NCI-H128 (cell line): ENCODE results near the gene NMNAT2.

Experiments
- DNase-seq: peaks from one replicate; lab custom pipeline; 2025; ENCODE audit not compliant: unreplicated experiment; lab: John Stamatoyannopoulos, UW

NMNAT2 gene

GRCh38 chr1:183239793-183240525 lies 178.2 kb downstream of the NMNAT2 start:
- DNase-seq = no peak

DNA sequence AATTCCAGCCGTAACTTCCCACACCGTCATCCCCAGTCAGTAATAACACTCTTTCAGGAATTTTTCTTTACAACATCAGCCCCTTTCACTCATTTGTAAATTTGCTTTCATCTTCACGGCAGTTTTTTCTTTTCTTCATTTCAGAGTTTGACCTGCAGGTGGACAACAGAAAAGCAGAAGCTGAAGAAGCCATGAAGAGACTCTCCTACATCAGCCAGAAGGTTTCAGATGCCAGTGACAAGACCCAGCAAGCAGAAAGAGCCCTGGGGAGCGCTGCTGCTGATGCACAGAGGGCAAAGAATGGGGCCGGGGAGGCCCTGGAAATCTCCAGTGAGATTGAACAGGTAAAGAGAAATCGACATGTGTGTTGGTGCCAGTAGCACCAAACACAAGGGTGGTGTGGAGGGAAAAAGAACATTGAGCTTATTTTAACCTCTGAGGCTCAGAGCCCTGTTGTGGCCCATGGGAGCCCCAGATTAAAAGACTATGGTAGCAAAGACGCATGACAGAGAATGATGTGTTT lies 178.9 kb downstream of the NMNAT2 start:
- DNase-seq = no peak

DNA sequence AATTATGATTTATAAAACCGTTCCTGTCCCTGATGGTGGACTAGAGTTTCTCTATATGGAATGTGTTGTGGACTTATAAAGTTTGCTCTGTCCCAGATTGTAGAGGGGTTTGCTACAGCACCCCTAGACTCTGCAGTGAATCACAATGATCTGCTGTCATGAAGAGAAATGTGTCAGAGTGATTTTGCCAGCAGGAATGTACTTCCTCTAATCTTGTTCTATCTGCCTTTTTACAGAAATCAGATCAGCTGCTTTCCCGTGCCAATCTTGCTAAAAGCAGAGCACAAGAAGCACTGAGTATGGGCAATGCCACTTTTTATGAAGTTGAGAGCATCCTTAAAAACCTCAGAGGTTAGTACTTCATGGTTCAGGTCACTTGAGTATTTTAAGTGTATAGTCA lies 180.1 kb downstream of the NMNAT2 start:
- DNase-seq = no peak

GRCh38 chr1:183237046-183237445 lies 181.1 kb downstream of the NMNAT2 start:
- DNase-seq = no peak

DNA sequence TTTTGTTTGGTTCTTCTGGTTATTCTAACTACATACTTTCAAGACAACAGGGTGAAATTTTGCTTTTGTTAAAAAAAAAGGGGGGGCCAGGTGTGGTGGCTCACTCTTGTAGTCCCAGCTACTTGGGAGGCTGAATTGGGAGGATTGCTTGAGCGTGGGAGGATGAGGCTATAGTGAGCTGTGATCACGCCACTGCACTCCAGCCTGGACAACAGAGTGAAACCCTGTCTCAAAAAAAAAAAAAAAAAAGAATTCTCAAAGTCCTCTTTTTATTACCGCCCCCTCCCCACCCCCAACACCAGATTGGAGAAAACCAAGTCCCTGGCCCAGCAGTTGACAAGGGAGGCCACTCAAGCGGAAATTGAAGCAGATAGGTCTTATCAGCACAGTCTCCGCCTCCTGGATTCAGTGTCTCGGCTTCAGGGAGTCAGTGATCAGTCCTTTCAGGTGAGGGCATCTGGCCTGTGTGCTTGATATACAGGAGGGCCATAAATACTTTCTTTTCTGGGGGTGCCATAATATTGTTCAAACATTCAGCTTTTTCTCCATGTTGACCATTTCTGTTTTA lies 181.9 kb downstream of the NMNAT2 start:
- DNase-seq = no peak

- no peak for DNase-seq
These were observed 182.7 kb downstream of the NMNAT2 start for GRCh38 chr1:183235503-183235902.

DNA sequence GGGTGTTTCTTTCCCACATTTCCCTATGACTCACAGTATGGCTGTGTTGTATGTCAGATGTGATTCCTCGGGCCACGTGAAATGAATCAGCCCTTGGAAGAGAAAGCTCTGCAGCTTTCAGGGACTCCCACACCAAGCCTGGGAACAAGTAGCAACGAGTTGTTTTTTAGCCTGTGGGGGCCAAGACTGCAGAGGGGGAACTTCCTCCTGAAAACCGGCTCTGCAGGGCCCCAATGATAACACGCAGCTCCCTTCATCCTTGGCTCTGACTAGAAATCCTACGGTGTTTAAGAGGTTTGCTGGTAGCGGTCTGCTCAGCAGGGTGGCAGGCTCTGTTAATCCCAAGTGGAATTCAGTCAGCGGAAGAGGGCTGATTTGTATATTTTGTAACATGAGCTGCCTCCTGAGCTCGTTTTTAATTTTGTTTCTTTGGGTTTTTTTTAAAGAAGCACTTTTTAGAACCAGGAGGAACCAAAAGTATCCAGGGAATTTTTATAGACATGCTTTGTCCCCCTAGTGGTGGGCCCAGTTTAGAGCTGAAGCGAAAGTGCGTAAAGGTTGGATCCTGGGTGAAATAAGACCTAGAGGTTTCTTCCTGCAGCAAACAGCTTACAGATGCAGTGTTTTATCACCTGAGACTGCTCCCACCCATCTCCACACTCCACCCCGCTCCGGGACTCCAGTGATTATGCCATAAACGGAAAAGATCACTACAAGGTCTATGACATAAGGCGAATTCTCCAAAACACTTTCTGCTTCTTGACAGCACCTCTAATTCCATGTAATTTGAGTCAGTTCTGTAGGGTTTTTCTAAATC lies 183.3 kb downstream of the NMNAT2 start:
- no peak for DNase-seq

DNA sequence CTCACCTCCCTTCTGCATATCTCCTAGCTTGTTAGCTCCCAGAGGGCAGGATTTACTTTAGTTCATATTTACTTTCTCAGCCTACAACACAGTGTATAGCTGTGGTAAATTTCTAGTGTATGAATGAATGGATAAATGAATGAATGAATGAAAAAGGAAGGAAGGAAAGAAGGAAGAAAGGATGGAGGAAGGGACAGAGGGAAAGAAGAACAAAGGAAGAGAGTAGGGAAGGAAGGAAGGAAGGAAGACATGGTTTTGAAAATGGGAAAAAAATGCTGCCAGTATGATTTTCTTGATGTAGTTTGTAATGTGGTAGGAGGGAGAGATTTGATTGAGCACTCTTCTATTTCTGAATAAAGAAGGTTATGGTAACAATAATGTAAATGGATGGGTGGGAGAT lies 185.1 kb downstream of the NMNAT2 start:
- DNase-seq = no peak

DNA sequence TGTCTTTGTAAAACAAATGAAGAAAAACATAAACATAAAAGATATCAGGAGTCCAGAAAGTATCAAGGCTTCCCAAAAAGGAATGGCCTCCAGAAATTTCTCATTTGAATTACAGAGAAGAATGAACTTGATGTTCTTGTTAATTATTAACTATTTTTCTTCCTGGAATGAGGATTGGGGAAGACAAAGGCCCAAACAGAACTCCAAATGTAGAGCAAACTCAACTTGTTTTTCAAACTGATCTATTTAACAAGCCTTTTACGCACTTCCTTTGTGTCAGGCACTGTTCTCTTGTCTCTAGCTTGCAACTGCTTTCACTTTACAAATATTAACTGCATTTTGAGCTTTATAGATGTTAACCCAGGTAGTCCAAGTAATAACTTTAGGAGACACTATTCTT lies 186.6 kb downstream of the NMNAT2 start:
- no peak for DNase-seq

DNA sequence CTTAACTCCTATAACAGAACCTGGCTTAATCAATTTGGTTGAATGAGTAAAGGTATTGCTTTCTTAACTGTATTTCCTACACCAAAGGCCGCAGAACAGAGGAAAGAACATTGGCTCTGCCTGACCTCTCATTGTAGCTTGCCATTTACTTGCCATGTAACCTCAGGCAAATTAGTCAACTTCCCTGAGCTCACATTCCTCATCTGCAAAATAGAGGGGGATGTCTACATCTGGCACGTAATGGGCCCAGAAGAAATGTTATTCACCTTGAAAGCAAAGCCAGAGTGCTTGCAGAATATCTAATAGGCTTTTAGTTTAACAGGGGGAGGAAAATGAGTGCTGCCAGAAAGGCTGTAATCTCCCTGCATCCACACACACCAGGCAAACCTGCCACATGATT lies 187.8 kb downstream of the NMNAT2 start:
- no peak for DNase-seq

DNA sequence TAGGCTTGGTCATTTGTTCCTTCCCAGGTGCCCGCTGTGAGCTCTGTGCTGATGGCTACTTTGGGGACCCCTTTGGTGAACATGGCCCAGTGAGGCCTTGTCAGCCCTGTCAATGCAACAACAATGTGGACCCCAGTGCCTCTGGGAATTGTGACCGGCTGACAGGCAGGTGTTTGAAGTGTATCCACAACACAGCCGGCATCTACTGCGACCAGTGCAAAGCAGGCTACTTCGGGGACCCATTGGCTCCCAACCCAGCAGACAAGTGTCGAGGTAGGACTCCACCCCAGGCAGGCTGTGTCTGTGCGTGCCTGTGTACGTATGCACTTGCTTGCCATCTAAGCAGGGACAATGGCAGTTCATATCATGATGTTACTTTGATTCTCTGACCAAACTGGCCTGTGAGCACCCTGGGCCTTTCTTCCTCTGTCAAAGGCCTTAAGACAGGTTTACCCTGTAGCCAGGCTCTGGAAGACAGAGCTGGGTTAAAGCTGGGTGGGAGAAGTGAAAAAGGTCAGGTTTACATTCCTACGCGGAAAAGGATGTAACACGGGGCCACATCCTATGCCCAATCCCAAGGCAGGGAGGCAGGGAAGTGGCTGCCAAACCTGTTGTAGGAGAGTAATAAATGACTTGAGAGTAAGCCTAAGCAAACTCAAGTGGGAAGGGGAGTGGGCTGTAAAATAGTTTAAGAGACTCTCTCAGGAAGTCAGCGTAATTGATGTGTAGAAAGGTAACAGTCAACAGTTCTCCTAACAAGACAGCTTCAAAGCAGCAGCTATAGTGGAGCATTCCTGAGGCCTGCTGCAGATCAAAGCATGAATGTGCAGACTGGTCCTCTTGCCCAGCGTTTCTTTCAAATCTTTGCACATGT lies 189.6 kb downstream of the NMNAT2 start:
- DNase-seq = no peak

DNA sequence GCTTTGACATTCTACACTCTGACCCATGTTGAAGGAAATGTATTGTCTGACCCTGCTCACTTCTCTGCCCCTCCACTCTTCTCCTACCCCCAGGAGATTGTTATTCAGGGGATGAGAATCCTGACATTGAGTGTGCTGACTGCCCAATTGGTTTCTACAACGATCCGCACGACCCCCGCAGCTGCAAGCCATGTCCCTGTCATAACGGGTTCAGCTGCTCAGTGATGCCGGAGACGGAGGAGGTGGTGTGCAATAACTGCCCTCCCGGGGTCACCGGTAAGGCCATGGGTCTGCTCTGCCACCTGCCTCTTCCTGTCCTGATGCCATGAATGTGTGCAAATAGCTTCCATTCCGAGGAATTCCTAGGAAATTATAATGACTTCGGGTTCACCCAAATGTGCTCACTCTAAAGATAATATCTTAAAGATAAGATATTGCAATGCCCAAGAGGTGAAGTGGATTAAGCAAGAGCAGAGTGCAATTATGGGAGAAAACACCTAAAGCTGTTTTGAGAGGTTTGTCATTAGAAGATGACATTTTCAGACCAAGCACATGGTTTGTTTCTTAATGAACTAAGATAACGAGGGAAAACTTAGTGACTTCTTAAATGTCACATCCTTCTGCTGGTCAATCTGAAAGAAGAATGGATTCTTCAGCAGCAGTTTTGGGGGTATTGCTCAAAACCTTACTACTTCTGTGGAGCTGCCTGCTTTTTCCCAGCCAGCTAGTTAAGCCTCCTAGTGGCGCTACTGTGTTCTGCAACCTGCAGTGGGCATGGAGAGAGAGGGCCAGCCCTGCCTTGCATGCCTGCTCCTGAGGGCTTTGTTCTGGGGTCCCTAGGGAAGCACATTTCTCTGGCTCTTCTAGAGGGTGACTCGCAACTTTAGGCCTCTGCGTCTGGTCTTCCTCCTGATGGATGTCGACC lies 190.5 kb downstream of the NMNAT2 start:
- DNase-seq = no peak

DNA sequence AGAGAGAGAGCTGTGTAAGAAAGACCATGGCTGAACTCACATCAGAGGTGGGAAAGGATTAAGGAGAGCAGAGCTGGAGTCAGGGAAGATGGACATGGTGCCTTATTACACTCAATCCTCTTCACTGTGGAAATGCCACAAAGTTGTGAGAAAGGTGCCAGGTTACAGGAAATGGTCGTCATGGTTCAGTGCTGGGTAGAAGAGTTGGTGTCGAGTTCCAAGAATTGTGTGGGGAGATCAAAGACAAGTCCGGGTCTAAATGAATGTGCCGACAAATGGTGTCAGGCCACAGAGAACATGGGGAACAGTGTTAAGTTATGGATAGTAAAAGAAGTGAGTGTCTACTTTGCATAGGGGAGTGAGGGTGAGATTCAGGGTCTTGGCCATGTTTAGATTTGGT lies 191.2 kb downstream of the NMNAT2 start:
- DNase-seq = no peak

- no peak for DNase-seq
These were observed 191.8 kb downstream of the NMNAT2 start for GRCh38 chr1:183226361-183226760.

DNA sequence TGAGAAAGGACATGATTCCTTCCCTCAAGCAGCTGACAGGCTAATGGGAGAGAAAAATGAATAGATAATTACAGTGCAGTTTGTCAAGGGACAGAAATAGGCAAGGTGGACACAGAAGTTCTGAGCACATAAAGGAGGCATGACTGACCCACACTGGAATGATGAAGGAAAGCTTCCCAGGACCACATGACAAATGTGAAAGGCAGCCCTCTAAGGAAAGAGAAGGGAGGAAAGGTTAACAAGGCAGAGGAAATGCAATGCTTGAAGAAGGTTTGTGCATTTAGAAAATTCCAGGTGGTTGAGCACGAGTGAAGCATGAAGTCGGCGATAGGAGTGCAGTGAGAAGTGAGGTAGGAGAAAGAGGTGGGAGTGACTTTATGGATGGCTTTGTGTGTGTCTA lies 194.7 kb downstream of the NMNAT2 start:
- DNase-seq = no peak

DNA sequence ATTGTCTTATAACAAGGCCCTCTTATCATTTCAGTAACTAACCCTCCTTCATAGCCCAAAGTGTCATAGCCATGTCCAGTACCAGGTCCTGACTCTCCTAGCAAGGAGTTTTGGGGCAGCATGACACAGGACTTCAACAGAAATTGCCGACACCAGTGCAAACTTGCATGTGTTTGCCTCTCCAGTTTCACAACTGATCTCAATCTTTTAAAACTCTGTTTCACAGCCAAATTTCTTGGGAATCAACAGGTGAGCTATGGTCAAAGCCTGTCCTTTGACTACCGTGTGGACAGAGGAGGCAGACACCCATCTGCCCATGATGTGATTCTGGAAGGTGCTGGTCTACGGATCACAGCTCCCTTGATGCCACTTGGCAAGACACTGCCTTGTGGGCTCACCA lies 195.3 kb downstream of the NMNAT2 start:
- no peak for DNase-seq

- no peak for DNase-seq
These were observed 198.6 kb downstream of the NMNAT2 start for GRCh38 chr1:183219616-183220009.

DNA sequence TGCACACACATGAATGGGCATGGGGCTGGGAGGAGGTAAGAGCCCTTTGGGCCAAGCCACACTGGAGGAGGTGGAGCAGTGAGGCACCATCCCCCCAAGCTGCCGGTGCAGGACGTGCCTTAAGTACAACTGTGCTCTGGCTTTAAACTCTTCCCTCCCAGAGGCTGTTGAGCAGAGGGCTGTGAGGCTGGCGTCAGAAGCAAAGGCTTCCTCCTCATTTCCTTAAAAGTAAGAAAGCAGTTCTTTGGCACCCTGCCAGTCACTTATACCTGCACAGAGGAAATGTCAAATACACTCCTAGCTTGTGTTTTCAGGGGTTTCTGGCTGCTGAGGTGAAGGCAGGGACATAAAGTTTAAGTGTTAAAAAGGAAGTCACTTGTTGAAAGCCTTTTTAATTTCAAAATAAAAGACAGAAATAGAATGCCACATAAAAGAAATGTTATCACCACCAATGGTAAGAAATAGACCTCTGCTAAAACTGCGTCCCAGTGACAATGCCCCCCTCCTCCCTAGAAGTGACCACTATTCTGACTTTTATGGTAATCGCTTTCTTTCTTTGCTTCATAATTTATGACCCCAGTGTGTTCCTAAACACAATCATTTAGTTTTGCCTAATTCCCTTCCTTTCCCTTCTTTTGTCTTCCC lies 199.1 kb downstream of the NMNAT2 start:
- peak; percentile 33 for DNase-seq

GRCh38 chr1:183218027-183218618 lies 200.1 kb downstream of the NMNAT2 start:
- DNase-seq = no peak
